Fibroblast of mammary gland (primary cell): ENCODE data around the gene KLHL36.

ENCODE experiments used
- DNase-seq: peaks from one replicate; pipeline ENCODE4 v3.0.0-alpha.2; 2010; ENCODE audit warnings: low read depth
- H3K4me3 ChIP-seq: 2 replicates; pipeline ENCODE4 v1.5.1; 2011; ENCODE audit warnings: low read depth, mild to moderate bottlenecking, low read length, moderate library complexity; ENCODE audit not compliant: control insufficient read depth
- TF ChIP-seq, protein P1 (sequence below): conservative IDR thresholded peaks from 2 replicates; pipeline ENCODE4 v1.5.1; 2011; ENCODE audit warnings: low read depth, low read length, inconsistent platforms; ENCODE audit not compliant: control insufficient read depth, insufficient read depth

Gene KLHL36

DNA sequence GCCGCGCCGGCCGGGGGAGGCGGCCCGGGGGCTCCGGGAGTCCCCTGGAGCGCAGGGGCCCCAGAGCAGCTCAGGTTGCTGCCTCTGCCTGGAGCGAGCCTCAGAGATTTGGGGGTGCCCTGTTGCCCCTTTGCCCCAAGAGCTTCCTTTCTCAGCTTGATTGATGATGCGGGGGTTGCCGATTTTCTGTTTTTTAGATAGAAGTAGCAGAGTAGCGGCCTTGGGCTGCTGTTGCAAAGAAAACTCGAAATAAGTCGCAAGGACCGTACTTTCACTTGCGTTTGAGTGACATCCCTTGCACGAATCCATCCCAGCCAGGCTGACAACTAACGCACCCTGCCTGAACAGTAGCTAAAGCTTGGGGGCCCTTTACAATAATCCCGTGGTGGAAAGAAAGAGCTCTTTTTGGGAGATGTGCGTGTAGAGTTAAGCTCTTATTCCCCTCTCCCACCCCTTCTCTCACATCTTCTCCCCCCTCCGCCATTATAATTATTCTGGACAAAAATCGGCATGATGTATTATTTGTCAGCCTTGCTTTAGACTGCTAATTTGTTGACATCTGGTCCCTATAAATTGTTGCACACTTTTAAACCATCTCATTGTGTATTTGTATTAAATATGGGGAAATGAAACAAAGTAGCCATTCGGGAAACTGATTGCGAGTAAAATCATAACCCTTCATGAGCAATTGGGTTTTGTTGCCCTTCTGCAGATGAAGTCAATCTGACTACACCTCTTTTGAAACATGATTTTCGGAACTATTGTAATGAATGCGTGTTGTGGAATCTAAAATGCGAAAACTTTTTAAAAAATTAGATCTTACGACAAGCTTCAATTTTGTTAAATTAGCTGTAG is 52.4 kb downstream of the KLHL36 start:
- H3K4me3 ChIP-seq, result peak overlapping the region; percentile 91
- DNase-seq, result peak; percentile 29
- TF ChIP-seq, protein P1, sequence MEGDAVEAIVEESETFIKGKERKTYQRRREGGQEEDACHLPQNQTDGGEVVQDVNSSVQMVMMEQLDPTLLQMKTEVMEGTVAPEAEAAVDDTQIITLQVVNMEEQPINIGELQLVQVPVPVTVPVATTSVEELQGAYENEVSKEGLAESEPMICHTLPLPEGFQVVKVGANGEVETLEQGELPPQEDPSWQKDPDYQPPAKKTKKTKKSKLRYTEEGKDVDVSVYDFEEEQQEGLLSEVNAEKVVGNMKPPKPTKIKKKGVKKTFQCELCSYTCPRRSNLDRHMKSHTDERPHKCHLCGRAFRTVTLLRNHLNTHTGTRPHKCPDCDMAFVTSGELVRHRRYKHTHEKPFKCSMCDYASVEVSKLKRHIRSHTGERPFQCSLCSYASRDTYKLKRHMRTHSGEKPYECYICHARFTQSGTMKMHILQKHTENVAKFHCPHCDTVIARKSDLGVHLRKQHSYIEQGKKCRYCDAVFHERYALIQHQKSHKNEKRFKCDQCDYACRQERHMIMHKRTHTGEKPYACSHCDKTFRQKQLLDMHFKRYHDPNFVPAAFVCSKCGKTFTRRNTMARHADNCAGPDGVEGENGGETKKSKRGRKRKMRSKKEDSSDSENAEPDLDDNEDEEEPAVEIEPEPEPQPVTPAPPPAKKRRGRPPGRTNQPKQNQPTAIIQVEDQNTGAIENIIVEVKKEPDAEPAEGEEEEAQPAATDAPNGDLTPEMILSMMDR, result no peak

DNA sequence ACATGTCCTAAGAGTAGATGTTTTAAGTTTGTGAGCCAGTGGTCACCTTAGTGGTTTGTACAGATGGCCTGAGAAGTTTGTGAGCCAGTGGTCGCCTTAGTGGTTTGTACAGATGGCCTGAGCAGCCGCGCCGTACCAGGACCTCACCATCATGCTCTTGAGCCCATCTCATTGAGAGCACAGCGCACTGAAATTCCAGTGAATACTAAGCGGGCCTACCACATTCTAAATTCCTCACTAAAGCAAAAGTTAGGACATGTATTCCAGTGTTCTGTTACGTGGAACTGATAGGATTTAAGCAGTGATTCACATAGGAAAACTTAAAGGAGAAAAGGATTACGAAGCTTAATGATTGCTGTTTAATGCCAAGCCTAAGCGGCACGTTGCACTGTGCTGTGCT is 55.4 kb downstream of the KLHL36 start:
- H3K4me3 ChIP-seq, result no peak overlapping the region
- TF ChIP-seq, protein P1, result no peak
- DNase-seq, result no peak

DNA sequence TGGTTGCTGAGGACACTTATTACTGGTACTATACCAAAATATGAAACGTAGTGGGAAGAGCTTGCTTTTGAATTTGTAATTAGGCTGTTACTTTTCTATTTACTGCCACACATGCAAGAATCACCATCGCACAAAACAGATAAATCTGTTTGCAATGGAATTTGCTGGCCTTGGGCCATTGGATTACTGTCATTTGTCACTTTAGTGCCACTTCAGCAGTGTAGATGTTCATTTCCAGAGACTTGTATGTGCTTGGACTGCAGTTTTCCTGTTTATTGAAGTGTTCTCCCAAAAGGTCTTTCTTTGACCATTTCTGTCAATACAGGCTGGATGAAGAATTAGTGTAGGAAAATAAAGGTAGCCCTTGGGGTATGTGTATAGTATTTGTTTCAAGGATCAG is 55.9 kb downstream of the KLHL36 start:
- TF ChIP-seq, protein P1, result no peak

DNA sequence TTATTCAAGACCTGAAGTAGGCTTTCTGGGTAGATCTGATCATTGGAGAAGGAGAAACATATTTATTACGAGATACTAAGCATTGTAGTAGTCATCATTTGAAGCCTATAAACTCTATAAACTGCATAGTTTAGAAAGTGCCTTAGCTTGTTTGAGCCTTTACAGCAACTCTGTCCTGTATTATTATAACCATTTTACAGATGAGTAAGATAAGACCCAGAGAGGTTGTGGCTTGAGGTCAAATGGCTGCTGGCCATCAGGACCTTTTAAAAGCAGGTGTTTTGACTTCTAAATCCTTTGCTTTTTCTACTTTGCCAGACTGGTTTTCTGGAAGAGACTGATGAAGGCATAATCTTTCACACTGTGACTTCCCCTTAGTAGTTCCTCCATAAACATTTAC is 58.5 kb downstream of the KLHL36 start:
- DNase-seq, result no peak
- TF ChIP-seq, protein P1, result no peak

More for the DNA sequence above, 55.9 kb downstream of the KLHL36 start:
- no peak overlapping the region for H3K4me3 ChIP-seq
- DNase-seq, result no peak

DNA sequence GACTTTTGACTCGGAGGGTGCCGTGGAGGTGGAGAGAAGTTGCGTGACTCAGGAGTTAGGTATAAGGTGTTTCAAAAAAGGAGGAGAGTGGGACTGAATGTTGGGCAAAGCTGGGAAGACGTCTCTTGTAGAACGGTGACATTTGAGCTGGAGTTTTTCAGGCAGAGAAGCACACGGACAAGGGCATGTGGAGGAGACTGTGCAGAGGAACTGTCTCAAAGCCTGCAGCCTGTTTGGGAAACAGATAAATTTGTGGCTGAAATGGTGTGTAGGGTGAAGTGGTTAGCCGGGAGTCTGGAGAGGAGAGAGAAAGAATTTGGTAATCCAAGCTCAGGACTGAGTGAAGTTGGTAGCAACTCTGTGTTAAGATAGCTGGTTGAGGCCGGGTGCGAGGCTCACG is 61.3 kb downstream of the KLHL36 start:
- no peak for DNase-seq
- H3K4me3 ChIP-seq, result no peak overlapping the region
- TF ChIP-seq, protein P1, result no peak

More for the DNA sequence above, 58.5 kb downstream of the KLHL36 start:
- H3K4me3 ChIP-seq, result no peak overlapping the region

DNA sequence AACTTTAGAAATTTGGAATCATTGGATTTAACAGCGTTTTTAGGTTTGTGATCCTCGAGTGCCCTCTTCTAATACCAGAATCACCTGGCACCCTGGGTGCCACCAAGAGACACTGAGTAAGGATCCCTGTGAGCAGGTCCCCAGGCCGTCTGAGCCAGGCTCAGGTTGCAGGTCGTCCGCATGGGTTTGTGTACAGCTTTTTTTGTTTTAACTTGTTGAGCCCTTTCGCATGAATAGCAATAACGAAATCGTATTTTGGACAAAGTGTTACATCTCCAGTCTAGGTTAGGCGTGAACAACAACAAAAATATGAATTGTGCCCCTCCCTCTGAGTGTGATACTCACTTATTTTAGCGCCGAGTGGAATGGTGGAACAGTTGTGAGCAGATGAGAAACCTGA is 62.4 kb downstream of the KLHL36 start:
- DNase-seq, result no peak
- no peak overlapping the region for H3K4me3 ChIP-seq
- TF ChIP-seq, protein P1, result no peak
